ENCODE data around the gene ST3GAL6. TPM values are rescaled to one million over a fixed set of nuclear protein-coding genes. Genes with fewer than 3 reads are reported as not detected.

Gene ST3GAL6
- total and polyA plus RNA-seq, 9 of the 15 experiments (the other 6 are each of a cell fraction or from before 2014, with no cell fraction given), result 0.14 TPM; not detected in 8

GRCh38 chr3:98806521-98806920 is 43.4 kb downstream of the ST3GAL6 start:
- Histone ChIP-seq H2AFZ (ENCODE audit: low read depth, low read length) (no peak overlapping the region), H3K27ac (ENCODE audit: extremely low read depth, low read depth, low read length) (no peak overlapping the region), H3K4me2 (ENCODE audit: insufficient read depth, low read length) (no peak overlapping the region), H3K9ac (ENCODE audit: insufficient read depth in 1 of 2, low read depth in 2 of 2, low read length in 2 of 2) (no peak overlapping the region), H3K36me3 (ENCODE audit: control insufficient read depth, insufficient read depth, low read length) (peaks cover 26% of the 10 kb centered on the region; the same call in 2 of the 3 replicates), H3K27me3 (ENCODE audit: control insufficient read depth in 2 of 2, insufficient read depth in 2 of 2, low read length in 2 of 2) (no peaks in the 10 kb centered on the region), H3K4me1 (replicated peaks in 1 of 2; ENCODE audit: control insufficient read depth in 2 of 2, insufficient read depth in 2 of 2, low read length in 2 of 2) (no peaks in the 10 kb centered on the region), H3K4me3 (no peak overlapping the region), H4K20me1 (replicated peaks; ENCODE audit: control insufficient read depth, insufficient read depth, low read length) (no peaks in the 10 kb centered on the region), H3K79me2 (ENCODE audit: control insufficient read depth, insufficient read depth, low read length) (no peaks in the 10 kb centered on the region), H3K9me1 (ENCODE audit: control insufficient read depth, insufficient read depth, low read length) (no peaks in the 10 kb centered on the region), H3K9me3 (replicated peaks; ENCODE audit: control insufficient read depth, insufficient read depth, low read depth, low read length) (no peaks in the 10 kb centered on the region)
- in situ Hi-C loops (cut with MboI) (loop anchor here (25.0 kb wide), 2 partner anchors 356 to 769 kb away; partner anchors contain the start of gene GABRR3), intact Hi-C loops (cut with micrococcal nuclease) (no loop called here)
- no peak for DNase-seq (ENCODE audit: extremely low read depth in 1 of 4, low spot score in 3 of 4)
- ChIA-PET CTCF (ENCODE audit: low intra/inter-chr PET ratio) (no interaction called here), POLR2A (no interaction called here)
- no peak for FAIRE-seq
- WGBS (ENCODE audit: insufficient coverage, low coverage, missing lambda C conversion rate), result 67% methylated on average over 1 of the region's 1 CpG
- TF ChIP-seq KLF13 (tag; IDR thresholded peaks at IDR 0.05; ENCODE audit: borderline replicate concordance, low read depth) (no peak), TAF1 (IDR thresholded peaks at IDR 0.05; ENCODE audit: control insufficient read depth, extremely low read depth, insufficient read depth, low read length, severe bottlenecking) (no peak), ZNF707 (CRISPR knock-in tag; conservative IDR thresholded peaks at IDR 0.05) (no peak), NKRF (IDR thresholded peaks at IDR 0.05; ENCODE audit: borderline replicate concordance) (no peak), JUNB (CRISPR knock-in tag; conservative IDR thresholded peaks at IDR 0.05) (no peak), MEF2A (IDR thresholded peaks at IDR 0.05; ENCODE audit: control insufficient read depth, low read depth, low read length) (no peak), SLC30A9 (CRISPR knock-in tag; IDR thresholded peaks at IDR 0.05) (no peak), NCOA1 (IDR thresholded peaks at IDR 0.05; ENCODE audit: low read depth) (no peak)
- BruUV-seq (replicated peaks), result no TSS peak
- no peak for ATAC-seq

All from K562 (cell line).